ENCODE results near the gene RNF20.

DNA sequence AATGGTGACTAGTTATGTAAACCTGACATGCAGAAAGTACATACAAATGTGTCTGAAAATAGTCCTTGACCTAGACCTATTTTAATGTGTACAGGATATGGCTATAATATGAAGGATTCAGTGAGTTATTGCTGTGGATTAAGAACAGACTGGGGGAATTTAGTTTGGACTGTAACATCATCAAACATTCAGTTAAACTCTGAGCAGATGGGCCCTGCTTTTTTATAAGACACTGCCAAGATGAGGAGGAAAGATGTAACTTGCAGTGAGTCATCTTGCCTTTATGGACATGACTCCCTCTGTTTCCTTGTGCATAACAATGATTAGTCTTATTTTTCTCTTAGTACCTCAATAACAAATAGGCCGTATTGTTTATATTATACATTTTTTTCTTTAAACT lies 48.9 kb downstream of the RNF20 start:
- TF ChIP-seq, protein P1, sequence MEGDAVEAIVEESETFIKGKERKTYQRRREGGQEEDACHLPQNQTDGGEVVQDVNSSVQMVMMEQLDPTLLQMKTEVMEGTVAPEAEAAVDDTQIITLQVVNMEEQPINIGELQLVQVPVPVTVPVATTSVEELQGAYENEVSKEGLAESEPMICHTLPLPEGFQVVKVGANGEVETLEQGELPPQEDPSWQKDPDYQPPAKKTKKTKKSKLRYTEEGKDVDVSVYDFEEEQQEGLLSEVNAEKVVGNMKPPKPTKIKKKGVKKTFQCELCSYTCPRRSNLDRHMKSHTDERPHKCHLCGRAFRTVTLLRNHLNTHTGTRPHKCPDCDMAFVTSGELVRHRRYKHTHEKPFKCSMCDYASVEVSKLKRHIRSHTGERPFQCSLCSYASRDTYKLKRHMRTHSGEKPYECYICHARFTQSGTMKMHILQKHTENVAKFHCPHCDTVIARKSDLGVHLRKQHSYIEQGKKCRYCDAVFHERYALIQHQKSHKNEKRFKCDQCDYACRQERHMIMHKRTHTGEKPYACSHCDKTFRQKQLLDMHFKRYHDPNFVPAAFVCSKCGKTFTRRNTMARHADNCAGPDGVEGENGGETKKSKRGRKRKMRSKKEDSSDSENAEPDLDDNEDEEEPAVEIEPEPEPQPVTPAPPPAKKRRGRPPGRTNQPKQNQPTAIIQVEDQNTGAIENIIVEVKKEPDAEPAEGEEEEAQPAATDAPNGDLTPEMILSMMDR (IDR thresholded peaks at IDR 0.05): no peak
- TF ChIP-seq EZH2 (IDR thresholded peaks at IDR 0.05) (no peak), EZH2phosphoT487 (IDR thresholded peaks at IDR 0.05) (no peak)

Data from neural progenitor cell (in vitro differentiated cells).